SK-N-SH (cell line): ENCODE data around the gene MFNG.

ENCODE experiments used
- CTCF ChIP-seq: fragments of 200-600 bp; sonication (generic); IDR thresholded peaks from 2 replicates; pipeline ENCODE4 v1.6.1; 2017; ENCODE audit warnings: antibody characterized with exemption, mild to moderate bottlenecking, moderate library complexity
- EP300 ChIP-seq, 2 experiments: IDR thresholded peaks; 2 replicates each; pipeline versions ENCODE4 v1.4.0 to v1.6.1; 2012; ENCODE audit warnings: borderline replicate concordance in 1 of 2, low read depth in 1 of 2, low read length in 1 of 2
- EZH2phosphoT487 ChIP-seq: fragments of 200-600 bp; sonication (generic); IDR thresholded peaks from 2 replicates; pipeline ENCODE4 v1.6.1; 2017; ENCODE audit warnings: low read depth, mixed run types, mild to moderate bottlenecking, antibody characterized with exemption, moderate library complexity, borderline replicate concordance
- GABPA ChIP-seq: IDR thresholded peaks from 2 replicates; pipeline ENCODE4 v1.4.0; 2012; ENCODE audit warnings: low read depth, mild to moderate bottlenecking
- MAX ChIP-seq: IDR thresholded peaks from 2 replicates; pipeline ENCODE4 v1.4.0; 2012; ENCODE audit warnings: low read depth
- RCOR1 ChIP-seq: fragments of 150-350 bp; IDR thresholded peaks from 2 replicates; pipeline ENCODE4 v1.6.1; 2017; ENCODE audit warnings: antibody characterized with exemption, low read length
- TAF1 ChIP-seq: IDR thresholded peaks from 2 replicates; pipeline ENCODE4 v1.6.1; 2012; ENCODE audit warnings: low read depth, mild to moderate bottlenecking, low read length, moderate library complexity, borderline replicate concordance
- USF1 ChIP-seq: IDR thresholded peaks from 2 replicates; pipeline ENCODE4 v1.4.0; 2012; ENCODE audit warnings: low read depth, borderline replicate concordance
- ZBTB33 ChIP-seq: IDR thresholded peaks from 2 replicates; pipeline ENCODE4 v1.4.0; 2012; ENCODE audit warnings: low read depth, borderline replicate concordance

- TF ChIP-seq EP300 (IDR thresholded peaks at IDR 0.05; ENCODE audit: borderline replicate concordance in 1 of 2, low read depth in 1 of 2, low read length in 1 of 2) = no peak
- TF ChIP-seq GABPA = no peak
- no peak for TF ChIP-seq ZBTB33
- TF ChIP-seq MAX = no peak
- no peak for TF ChIP-seq CTCF
- TF ChIP-seq USF1 = no peak
- no peak for TF ChIP-seq TAF1
- TF ChIP-seq RCOR1 = no peak
- no peak for TF ChIP-seq EZH2phosphoT487
These were observed 17.0 kb upstream of the MFNG start for GRCh38 chr22:37503183-37503683.
